GM12878 (cell line): ENCODE results near the gene CROCC. TPM values are rescaled to one million over a fixed set of nuclear protein-coding genes. Genes with fewer than 3 reads are reported as not detected.

Experiments
- ATAC-seq: fragments of 200-7000 bp; cut with Tn5 transposase; 3 replicates; pipeline ENCODE4 v1.9.1; 2020; ENCODE audit warnings: mild to moderate bottlenecking, moderate library complexity
- BruUV-seq: library from RNA; stranded (reverse); fragments of 400-500 nt; replicated peaks from 2 replicates; lab custom pipeline; 2021; lab: Mats Ljungman, UMichigan
- CTCF ChIA-PET: fragments of 300-600 bp; sonication (Branson Sonifier 250); formaldehyde crosslinking; extraction: SDS; loops from one replicate; lab custom pipeline; 2021; ENCODE audit warnings: inconsistent platforms; lab: Yijun Ruan, JAX
- POLR2A ChIA-PET: fragments of 350-600 bp; formaldehyde crosslinking; extraction: SDS; loops from one replicate; lab custom pipeline; 2021; ENCODE audit warnings: inconsistent platforms; lab: Charles Lee
- RAD21 ChIA-PET: fragments of 300-600 bp; sonication (Branson Sonifier 250); formaldehyde crosslinking; loops from one replicate; lab custom pipeline; 2023; ENCODE audit warnings: antibody characterized with exemption; ENCODE audit not compliant: unreplicated experiment; lab: Charles Lee
- SMC1A ChIA-PET: fragments of 300-600 bp; sonication (Branson Sonifier 250); formaldehyde crosslinking; loops from one replicate; lab custom pipeline; 2023; ENCODE audit not compliant: unreplicated experiment, uncharacterized antibody; lab: Charles Lee
- DNase-seq: peaks from one replicate; pipeline ENCODE4 v3.0.0-alpha.2; 2011; ENCODE audit warnings: low read depth, low spot score
- FAIRE-seq: peaks from 3 replicates; lab custom pipeline; 2011; peaks lifted over from hg19 to GRCh38; lab: Jason Lieb, UNC
- H2AFZ ChIP-seq: 2 replicates; pipeline ENCODE4 v1.6.0; 2011; ENCODE audit warnings: low read depth, low read length, control low read depth; ENCODE audit not compliant: control insufficient read depth
- H3K27ac ChIP-seq: 2 replicates; pipeline ENCODE4 v1.5.1; 2011; ENCODE audit warnings: control low read depth; ENCODE audit not compliant: control insufficient read depth, insufficient read depth
- H3K27me3 ChIP-seq, 2 experiments: replicated peaks in 1 of 2; 2 replicates each; pipeline versions ENCODE4 v1.6.0 to v1.6.1; 2011; ENCODE audit warnings: low read length in 1 of 2; ENCODE audit not compliant: control insufficient read depth in 2 of 2, insufficient read depth in 2 of 2
- H3K36me3 ChIP-seq, 2 experiments: 2 replicates each; pipeline ENCODE4 v1.5.1; 2011; ENCODE audit warnings: low read length in 1 of 2; ENCODE audit not compliant: control insufficient read depth in 2 of 2, insufficient read depth in 2 of 2
- H3K4me1 ChIP-seq: 2 replicates; pipeline ENCODE4 v1.6.1; 2011; ENCODE audit warnings: mild to moderate bottlenecking, low read length, moderate library complexity, mixed read lengths; ENCODE audit not compliant: control insufficient read depth, insufficient read depth
- H3K4me2 ChIP-seq: 2 replicates; pipeline ENCODE4 v1.6.0; 2011; ENCODE audit warnings: control low read depth; ENCODE audit not compliant: control insufficient read depth, insufficient read depth
- H3K4me3 ChIP-seq: fragments of 200-600 bp; sonication (generic); 2 replicates; pipeline ENCODE4 v1.5.1; 2016
- H3K79me2 ChIP-seq: 2 replicates; pipeline ENCODE4 v1.6.0; 2011; ENCODE audit warnings: low read length; ENCODE audit not compliant: control insufficient read depth, insufficient read depth
- H3K9ac ChIP-seq: 2 replicates; pipeline ENCODE4 v1.8.0; 2011; ENCODE audit warnings: low read length, control low read depth, mixed read lengths; ENCODE audit not compliant: control insufficient read depth, insufficient read depth
- H3K9me3 ChIP-seq: replicated peaks from 3 replicates; pipeline ENCODE4 v1.5.1; 2011; ENCODE audit warnings: mild to moderate bottlenecking, low read length; ENCODE audit not compliant: control insufficient read depth, insufficient read depth
- H4K20me1 ChIP-seq: 2 replicates; pipeline ENCODE4 v1.6.0; 2011; ENCODE audit not compliant: control insufficient read depth, insufficient read depth
- ATF7 ChIP-seq: fragments of 450-650 bp; IDR thresholded peaks from 2 replicates; pipeline ENCODE4 v1.6.1; 2016; ENCODE audit warnings: low read depth, mild to moderate bottlenecking
- CEBPB ChIP-seq, 2 experiments: fragments of 150-350 bp in 1 of 2; IDR thresholded peaks; 2 replicates each; pipeline ENCODE4 v1.6.1; 2012 to 2014; ENCODE audit warnings: low read depth in 2 of 2, low read length in 2 of 2, borderline replicate concordance in 1 of 2, inconsistent platforms in 1 of 2
- CHD2 ChIP-seq: IDR thresholded peaks from 2 replicates; pipeline ENCODE4 v1.6.1; 2011; ENCODE audit warnings: low read depth, low read length, improper control_type of control experiment, borderline replicate concordance
- CREM ChIP-seq: IDR thresholded peaks from 2 replicates; pipeline ENCODE4 v1.6.1; 2014; ENCODE audit warnings: antibody characterized with exemption, low read depth
- DPF2 ChIP-seq: fragments of 450-650 bp; IDR thresholded peaks from 2 replicates; pipeline ENCODE4 v1.6.1; 2017; ENCODE audit warnings: mild to moderate bottlenecking
- JUNB ChIP-seq: IDR thresholded peaks from 2 replicates; pipeline ENCODE4 v1.6.1; 2016; ENCODE audit warnings: antibody characterized with exemption, mild to moderate bottlenecking
- KAT2A ChIP-seq: conservative IDR thresholded peaks from 2 replicates; pipeline ENCODE4 v1.6.1; 2011; ENCODE audit warnings: low read depth, low read length; ENCODE audit not compliant: control insufficient read depth
- PAX5 ChIP-seq: IDR thresholded peaks from 2 replicates; pipeline ENCODE4 v1.6.1; 2011; ENCODE audit warnings: low read depth, low read length, borderline replicate concordance
- RAD51 ChIP-seq: fragments of 450-650 bp; IDR thresholded peaks from 2 replicates; pipeline ENCODE4 v1.6.1; 2016; ENCODE audit warnings: moderate library complexity, mild to moderate bottlenecking, inconsistent platforms
- SIN3A ChIP-seq: IDR thresholded peaks from 2 replicates; pipeline ENCODE4 v1.6.1; 2012; ENCODE audit warnings: low read depth, low read length, improper control_type of control experiment
- SMAD5 ChIP-seq: IDR thresholded peaks from 2 replicates; pipeline ENCODE4 v1.6.1; 2016; ENCODE audit warnings: antibody characterized with exemption, low read depth
- ZBED1 ChIP-seq: IDR thresholded peaks from 2 replicates; pipeline ENCODE4 v1.6.1; 2016; ENCODE audit warnings: borderline replicate concordance
- WGBS: methylation state at CpG from one replicate; pipeline ENCODE4 v1.1.6; 2016; ENCODE audit warnings: low lambda C conversion rate; ENCODE audit not compliant: insufficient replicate concordance, insufficient coverage; ENCODE audit errors: missing lambda C conversion rate; 5-methylcytosine and 5-hydroxymethylcytosine counted together
- in situ Hi-C: fragments of 300-500 bp; cut with MboI; formaldehyde crosslinking; loops from 9 replicates; pipeline ENCODE4 v1.14.3; 2018; ENCODE audit warnings: mixed read lengths
- intact Hi-C: fragments of 100-400 bp; cut with micrococcal nuclease; formaldehyde crosslinking; loops from one replicate; pipeline ENCODE4 v1.14.2; 2022; ENCODE audit not compliant: unreplicated experiment
- polyA plus RNA-seq, 11 experiments: library from polyadenylated mRNA; depleted of rRNA in 4 of 11; unstranded in 6 of 11; stranded (reverse) in 5 of 11; fragments of >200 nt; fragmentation: Nextera tagmentation in 4 of 11; fragmentation: Illumina TruSeq in 1 of 11; extraction: Ambion mirVana in 4 of 11; extraction: Trizol in 1 of 11; gene quantifications; 1 replicate in 1 of 11; 2 replicates in 10 of 11; pipeline versions ENCODE4 v1.2.1 to v1.2.3, GENCODE V29; 2011 to 2016; ENCODE audit warnings: inconsistent platforms in 2 of 11, missing spikeins in 2 of 11, low read depth in 1 of 11
- total RNA-seq, 4 experiments: library from RNA; depleted of rRNA in 3 of 4; stranded (reverse); fragments of >200 nt in 3 of 4; fragmentation: Illumina TruSeq in 1 of 4; extraction: Trizol in 1 of 4; gene quantifications; 2 replicates each; pipeline versions ENCODE4 v1.2.1 to v1.2.3, GENCODE V29; 2013 to 2021
- TF ChIP-seq, protein P1 (sequence below): IDR thresholded peaks from 2 replicates; pipeline ENCODE4 v1.6.1; 2011; ENCODE audit warnings: borderline replicate concordance, low read depth, mild to moderate bottlenecking, moderate library complexity, low read length; ENCODE audit not compliant: insufficient read depth, poor library complexity, severe bottlenecking

CROCC gene
- total and polyA plus RNA-seq, 10 of the 15 experiments (the other 5 are each of a cell fraction or from before 2014, with no cell fraction given) = 0.04 to 5.5 (median 2.3) TPM

DNA sequence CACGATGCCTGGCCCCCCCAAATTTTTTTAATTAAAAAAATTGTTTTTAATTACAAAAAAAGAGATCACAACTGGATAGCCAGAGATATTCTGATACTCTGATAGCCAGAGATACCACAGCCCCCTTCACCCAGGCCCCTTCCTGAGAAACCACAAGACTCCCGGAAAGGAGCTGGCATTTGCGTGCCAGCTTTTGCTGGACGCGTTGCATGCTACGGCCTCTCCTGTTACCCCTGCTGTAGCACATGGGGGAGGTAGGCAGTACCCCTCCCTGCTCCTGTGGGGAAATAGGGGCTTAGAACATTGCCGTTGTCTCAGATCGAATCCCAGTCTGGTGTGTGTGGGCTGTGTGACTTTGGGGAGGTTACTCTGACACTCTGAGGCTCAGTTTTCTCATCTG is 36.0 kb downstream of the CROCC start:
- no peaks in the 10 kb centered on the region for H4K20me1 ChIP-seq
- no peak for TF ChIP-seq SMAD5
- TF ChIP-seq CEBPB (IDR thresholded peaks at IDR 0.05; ENCODE audit: borderline replicate concordance in 1 of 2, low read depth in 2 of 2, low read length in 2 of 2) = no peak
- TF ChIP-seq JUNB = no peak
- no peak for TF ChIP-seq SIN3A
- TF ChIP-seq, protein P1, sequence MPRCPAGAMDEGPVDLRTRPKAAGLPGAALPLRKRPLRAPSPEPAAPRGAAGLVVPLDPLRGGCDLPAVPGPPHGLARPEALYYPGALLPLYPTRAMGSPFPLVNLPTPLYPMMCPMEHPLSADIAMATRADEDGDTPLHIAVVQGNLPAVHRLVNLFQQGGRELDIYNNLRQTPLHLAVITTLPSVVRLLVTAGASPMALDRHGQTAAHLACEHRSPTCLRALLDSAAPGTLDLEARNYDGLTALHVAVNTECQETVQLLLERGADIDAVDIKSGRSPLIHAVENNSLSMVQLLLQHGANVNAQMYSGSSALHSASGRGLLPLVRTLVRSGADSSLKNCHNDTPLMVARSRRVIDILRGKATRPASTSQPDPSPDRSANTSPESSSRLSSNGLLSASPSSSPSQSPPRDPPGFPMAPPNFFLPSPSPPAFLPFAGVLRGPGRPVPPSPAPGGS = no peak
- no peak for TF ChIP-seq ZBED1
- no peak for TF ChIP-seq RAD51
- TF ChIP-seq DPF2 = no peak
- TF ChIP-seq CREM = no peak
- TF ChIP-seq ATF7 = no peak
- no peak for TF ChIP-seq CHD2
- no peak for TF ChIP-seq KAT2A
- TF ChIP-seq PAX5 = no peak
- DNase-seq (no peak), FAIRE-seq (no peak), ATAC-seq (no peak)
- POLR2A ChIA-PET = no interaction called here
- H2AFZ ChIP-seq = no peak overlapping the region
- intact Hi-C loops (loop anchor here (10.0 kb wide), 1 partner anchor 513 kb away; the partner anchor contains the start of gene NECAP2), in situ Hi-C loops (loop anchor here (5.0 kb wide), 1 partner anchor 90 kb away; no protein-coding TSS in a partner anchor)
- CTCF ChIA-PET = interaction anchor here (1.6 kb wide), 1 partner anchor 88 kb away, joined by 7 read pairs; no protein-coding TSS in a partner anchor
- H3K27me3 ChIP-seq = no peaks in the 10 kb centered on the region
- H3K9me3 ChIP-seq = no peaks in the 10 kb centered on the region
- H3K9ac ChIP-seq = no peak overlapping the region
- BruUV-seq = no TSS peak
- 83% methylated on average over 8 of the region's 8 CpGs for WGBS
- SMC1A ChIA-PET = interaction anchor here (0.6 kb wide), 1 partner anchor 44 kb away, joined by 3 read pairs; no protein-coding TSS in a partner anchor
- H3K4me1 ChIP-seq = no peaks in the 10 kb centered on the region
- no peaks in the 10 kb centered on the region for H3K36me3 ChIP-seq
- H3K79me2 ChIP-seq = no peaks in the 10 kb centered on the region
- no peak overlapping the region for H3K27ac ChIP-seq
- H3K4me3 ChIP-seq = no peak overlapping the region
- RAD21 ChIA-PET = no interaction called here
- H3K4me2 ChIP-seq = no peak overlapping the region
